ENCODE results near the gene ADARB2. TPM values are rescaled to one million over a fixed set of nuclear protein-coding genes. Genes with fewer than 3 reads are reported as not detected.

The ADARB2 gene
- total RNA-seq, 4 donors from 2014 or later, result 1.3 to 5.4 (median 1.8) TPM

DNA sequence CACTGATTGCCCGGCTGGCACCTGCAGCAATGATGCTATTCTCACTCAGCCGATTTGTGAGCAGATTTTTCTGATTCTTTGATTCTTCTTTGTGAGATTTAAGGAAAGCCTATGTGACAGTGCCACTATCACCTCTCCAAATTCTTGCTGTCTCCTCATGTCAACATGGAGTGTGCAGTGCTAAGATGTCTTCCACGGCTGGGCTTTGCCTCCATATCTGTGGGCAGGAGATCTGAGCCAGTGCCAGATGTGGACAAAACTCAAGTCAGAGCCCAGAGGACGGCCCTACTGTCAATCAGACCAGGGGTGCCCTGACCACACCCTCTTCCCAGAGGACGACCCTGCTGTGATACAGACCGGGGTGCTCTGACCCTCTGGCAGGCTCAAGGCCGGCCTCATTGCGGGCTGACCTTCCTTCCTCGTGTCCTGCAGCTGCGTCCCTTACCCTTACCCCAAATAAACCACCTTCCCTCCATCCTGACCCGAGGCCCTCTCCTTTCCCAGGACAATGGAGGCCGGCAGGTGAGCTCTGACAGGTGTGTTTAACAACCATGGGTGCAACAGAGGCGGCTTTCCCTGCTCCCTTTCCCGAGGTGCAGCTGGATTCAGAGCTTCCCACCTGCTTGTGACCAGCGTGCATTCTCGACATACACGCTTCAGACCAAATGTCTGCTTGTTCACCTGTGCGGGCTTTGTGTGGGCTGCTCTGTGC is 221.4 kb downstream of the ADARB2 start:
- TF ChIP-seq EP300 (IDR thresholded peaks at IDR 0.05) (no peak), POLR2AphosphoS5 (IDR thresholded peaks at IDR 0.05) (no peak), POLR2A (IDR thresholded peaks at IDR 0.05) (no peak)
- TF ChIP-seq, protein P1, sequence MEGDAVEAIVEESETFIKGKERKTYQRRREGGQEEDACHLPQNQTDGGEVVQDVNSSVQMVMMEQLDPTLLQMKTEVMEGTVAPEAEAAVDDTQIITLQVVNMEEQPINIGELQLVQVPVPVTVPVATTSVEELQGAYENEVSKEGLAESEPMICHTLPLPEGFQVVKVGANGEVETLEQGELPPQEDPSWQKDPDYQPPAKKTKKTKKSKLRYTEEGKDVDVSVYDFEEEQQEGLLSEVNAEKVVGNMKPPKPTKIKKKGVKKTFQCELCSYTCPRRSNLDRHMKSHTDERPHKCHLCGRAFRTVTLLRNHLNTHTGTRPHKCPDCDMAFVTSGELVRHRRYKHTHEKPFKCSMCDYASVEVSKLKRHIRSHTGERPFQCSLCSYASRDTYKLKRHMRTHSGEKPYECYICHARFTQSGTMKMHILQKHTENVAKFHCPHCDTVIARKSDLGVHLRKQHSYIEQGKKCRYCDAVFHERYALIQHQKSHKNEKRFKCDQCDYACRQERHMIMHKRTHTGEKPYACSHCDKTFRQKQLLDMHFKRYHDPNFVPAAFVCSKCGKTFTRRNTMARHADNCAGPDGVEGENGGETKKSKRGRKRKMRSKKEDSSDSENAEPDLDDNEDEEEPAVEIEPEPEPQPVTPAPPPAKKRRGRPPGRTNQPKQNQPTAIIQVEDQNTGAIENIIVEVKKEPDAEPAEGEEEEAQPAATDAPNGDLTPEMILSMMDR (IDR thresholded peaks at IDR 0.05), result no peak
- H3K27me3 ChIP-seq, result peaks cover 36% of the 10 kb centered on the region
- peaks cover 0 to 6% (median 0%) of the 10 kb centered on the region in 3 donors for H3K4me1 ChIP-seq
- H3K36me3 ChIP-seq, result no peaks in the 10 kb centered on the region
- 80 to 87% methylated on average over 1 to 10 of the region's 18 CpGs for WGBS, 2 donors (ENCODE audit: low coverage in 1 of 2)
- no peak for ATAC-seq
- H3K4me3 ChIP-seq, result no peak overlapping the region
- no peak overlapping the region for H3K27ac ChIP-seq
- no peaks in the 10 kb centered on the region for H3K9me3 ChIP-seq

GRCh38 chr10:1515121-1515779 is 222.1 kb downstream of the ADARB2 start:
- peaks cover 43% of the 10 kb centered on the region for H3K27me3 ChIP-seq
- no peak overlapping the region for H3K27ac ChIP-seq
- no peak for ATAC-seq
- TF ChIP-seq, protein P1 (IDR thresholded peaks at IDR 0.05), result no peak
- TF ChIP-seq POLR2A (IDR thresholded peaks at IDR 0.05) (no peak), EP300 (IDR thresholded peaks at IDR 0.05) (no peak), POLR2AphosphoS5 (IDR thresholded peaks at IDR 0.05) (no peak)
- peaks cover 0 to 6% (median 0%) of the 10 kb centered on the region in 3 donors for H3K4me1 ChIP-seq
- H3K36me3 ChIP-seq, result no peaks in the 10 kb centered on the region
- no peaks in the 10 kb centered on the region for H3K9me3 ChIP-seq
- WGBS, 2 donors (ENCODE audit: low coverage in 1 of 2), result 80 to 95% methylated on average over 2 to 7 of the region's 14 CpGs
- no peak overlapping the region for H3K4me3 ChIP-seq

- H3K4me3 ChIP-seq, result no peak overlapping the region
- TF ChIP-seq EP300 (IDR thresholded peaks at IDR 0.05), result no peak
- TF ChIP-seq, protein P1 (IDR thresholded peaks at IDR 0.05), result no peak
- peaks cover 43% of the 10 kb centered on the region for H3K27me3 ChIP-seq
- no peaks in the 10 kb centered on the region for H3K36me3 ChIP-seq
- no peak for ATAC-seq
- no peaks in the 10 kb centered on the region for H3K9me3 ChIP-seq
- WGBS, 2 donors (ENCODE audit: low coverage in 1 of 2), result 68 to 79% methylated on average over 7 to 8 of the region's 8 CpGs
- peaks cover 0 to 6% (median 0%) of the 10 kb centered on the region in 3 donors for H3K4me1 ChIP-seq
- H3K27ac ChIP-seq, result no peak overlapping the region
Measured at GRCh38 chr10:1514681-1515080, 222.6 kb downstream of the ADARB2 start.

GRCh38 chr10:1513221-1513620 is 224.1 kb downstream of the ADARB2 start:
- Histone ChIP-seq H3K27me3 (peaks cover 43% of the 10 kb centered on the region), H3K4me3 (no peak overlapping the region), H3K4me1 (peaks cover 0 to 6% (median 0%) of the 10 kb centered on the region in 3 donors), H3K9me3 (no peaks in the 10 kb centered on the region), H3K27ac (no peak overlapping the region), H3K36me3 (no peaks in the 10 kb centered on the region)
- ATAC-seq, result no peak
- TF ChIP-seq, protein P1 (IDR thresholded peaks at IDR 0.05), result no peak
- TF ChIP-seq POLR2AphosphoS5 (IDR thresholded peaks at IDR 0.05) (no peak), EP300 (IDR thresholded peaks at IDR 0.05) (no peak), POLR2A (IDR thresholded peaks at IDR 0.05) (no peak)
- 83 to 88% methylated on average over 4 to 6 of the region's 14 CpGs for WGBS, 2 donors (ENCODE audit: low coverage in 1 of 2)
